PC-3 (cell line): ENCODE results near the gene CLASP1. TPM values are rescaled to one million over a fixed set of nuclear protein-coding genes. Genes with fewer than 3 reads are reported as not detected.
A peak's percentile ranks its signal among the peaks of the same experiment; 100 is the strongest.

Experiments used
- ATAC-seq: fragments of 200-7000 bp; cut with Tn5 transposase; 2 replicates; pipeline ENCODE4 v1.9.1; 2020; ENCODE audit warnings: mild to moderate bottlenecking, moderate library complexity
- BruUV-seq: library from RNA; stranded (reverse); fragments of 400-500 nt; replicated peaks from 2 replicates; lab custom pipeline; 2021; lab: Mats Ljungman, UMichigan
- CTCF ChIA-PET: fragments of 300-600 bp; sonication (Branson Sonifier 250); formaldehyde crosslinking; loops from one replicate; lab custom pipeline; 2022; ENCODE audit warnings: antibody characterized with exemption; lab: Charles Lee
- POLR2A ChIA-PET: fragments of 300-600 bp; sonication (Branson Sonifier 250); formaldehyde crosslinking; loops from one replicate; lab custom pipeline; 2022; ENCODE audit warnings: antibody characterized with exemption; ENCODE audit not compliant: unreplicated experiment; lab: Charles Lee
- DNase-seq: peaks from one replicate; pipeline ENCODE4 v3.0.0-alpha.2; 2015
- H2AFZ ChIP-seq: fragments of 300-600 bp; sonication (generic); 2 replicates; pipeline ENCODE4 v1.6.0; 2016; ENCODE audit warnings: antibody characterized with exemption, low read length
- H3F3A ChIP-seq: fragments of 300-600 bp; sonication (generic); one replicate; pipeline ENCODE4 v1.6.0; 2017; ENCODE audit warnings: antibody characterized with exemption, low read length, control low read depth, mild to moderate bottlenecking; ENCODE audit not compliant: unreplicated experiment
- H3K27ac ChIP-seq: fragments of 300-600 bp; sonication (generic); 2 replicates; pipeline ENCODE4 v1.5.1; 2016; ENCODE audit warnings: mild to moderate bottlenecking, low read length
- H3K27me3 ChIP-seq: fragments of 300-600 bp; sonication (generic); 2 replicates; pipeline ENCODE4 v1.6.1; 2016; ENCODE audit warnings: low read length, mixed read lengths
- H3K36me3 ChIP-seq: fragments of 300-600 bp; sonication (generic); 2 replicates; pipeline ENCODE4 v1.6.1; 2016; ENCODE audit warnings: low read depth, mixed run types, low read length, mixed read lengths
- H3K4me1 ChIP-seq: fragments of 300-600 bp; sonication (generic); 2 replicates; pipeline ENCODE4 v1.5.1; 2016; ENCODE audit warnings: low read length; ENCODE audit not compliant: insufficient read depth
- H3K4me2 ChIP-seq: fragments of 300-600 bp; sonication (generic); 2 replicates; pipeline ENCODE4 v1.6.0; 2016; ENCODE audit warnings: low read length
- H3K4me3 ChIP-seq: fragments of 300-600 bp; sonication (generic); 2 replicates; pipeline ENCODE4 v1.5.1; 2016; ENCODE audit warnings: mild to moderate bottlenecking, low read length, mixed read lengths
- H3K79me2 ChIP-seq: fragments of 300-600 bp; sonication (generic); 2 replicates; pipeline ENCODE4 v1.6.1; 2017; ENCODE audit warnings: low read length, mixed read lengths
- H3K9ac ChIP-seq: fragments of 300-600 bp; sonication (generic); 2 replicates; pipeline ENCODE4 v1.6.0; 2016; ENCODE audit warnings: mild to moderate bottlenecking, low read length
- H3K9me2 ChIP-seq: fragments of 300-600 bp; sonication (generic); replicated peaks from 2 replicates; pipeline ENCODE4 v1.6.1; 2016; ENCODE audit warnings: mixed run types, low read length, mixed read lengths
- H3K9me3 ChIP-seq: fragments of 300-600 bp; sonication (generic); 2 replicates; pipeline ENCODE4 v1.6.1; 2016; ENCODE audit warnings: low read length, mixed read lengths
- H4K20me1 ChIP-seq: fragments of 300-600 bp; sonication (generic); 2 replicates; pipeline ENCODE4 v1.6.1; 2016; ENCODE audit warnings: low read length, mixed read lengths
- EZH2 ChIP-seq: fragments of 300-600 bp; sonication (generic); IDR thresholded peaks from one replicate; pipeline ENCODE4 v1.6.1; 2017; ENCODE audit warnings: antibody characterized with exemption, mild to moderate bottlenecking, low read length; ENCODE audit not compliant: unreplicated experiment
- EZH2phosphoT487 ChIP-seq: fragments of 300-600 bp; sonication (generic); IDR thresholded peaks from 2 replicates; pipeline ENCODE4 v1.6.1; 2018; ENCODE audit warnings: mild to moderate bottlenecking, antibody characterized with exemption, low read length, borderline replicate concordance
- intact Hi-C: fragments of 100-400 bp; cut with micrococcal nuclease; formaldehyde crosslinking; loops from 2 replicates; pipeline ENCODE4 v1.9.0; 2023
- total RNA-seq: library from RNA; depleted of rRNA; stranded (reverse); fragments of >200 nt; gene quantifications from 2 replicates; pipeline ENCODE4 v1.2.3, GENCODE V29; 2014
- TF ChIP-seq, protein P1 (sequence below): fragments of 300-600 bp; sonication (generic); conservative IDR thresholded peaks from 2 replicates; pipeline ENCODE4 v1.5.1; 2017; ENCODE audit warnings: antibody characterized with exemption, low read depth, mild to moderate bottlenecking, low read length

CLASP1 gene
- total RNA-seq, 1 experiment from 2014 or later: 24.3 TPM

DNA sequence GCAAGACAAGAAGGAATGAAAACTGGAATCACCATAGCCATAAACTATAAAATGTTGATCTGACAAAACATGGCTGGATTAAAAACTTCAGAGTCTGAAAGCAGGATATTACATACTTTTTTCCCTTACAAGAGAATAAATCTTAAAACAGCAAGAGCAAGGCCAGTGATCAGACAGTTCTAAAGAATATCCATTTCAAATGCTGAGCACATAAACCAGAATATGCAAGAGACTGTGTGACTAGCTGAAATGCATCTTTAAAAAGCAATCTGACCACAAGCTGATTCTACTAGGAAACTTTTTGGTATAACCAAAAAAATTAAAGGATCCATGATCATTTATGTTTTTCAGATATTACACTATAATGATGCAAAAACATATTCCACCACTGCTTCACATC, 239.3 kb downstream of the CLASP1 start:
- ChIA-PET POLR2A (no interaction called here), CTCF (no interaction called here)
- TF ChIP-seq EZH2phosphoT487 (no peak), EZH2 (no peak)
- TF ChIP-seq, protein P1, sequence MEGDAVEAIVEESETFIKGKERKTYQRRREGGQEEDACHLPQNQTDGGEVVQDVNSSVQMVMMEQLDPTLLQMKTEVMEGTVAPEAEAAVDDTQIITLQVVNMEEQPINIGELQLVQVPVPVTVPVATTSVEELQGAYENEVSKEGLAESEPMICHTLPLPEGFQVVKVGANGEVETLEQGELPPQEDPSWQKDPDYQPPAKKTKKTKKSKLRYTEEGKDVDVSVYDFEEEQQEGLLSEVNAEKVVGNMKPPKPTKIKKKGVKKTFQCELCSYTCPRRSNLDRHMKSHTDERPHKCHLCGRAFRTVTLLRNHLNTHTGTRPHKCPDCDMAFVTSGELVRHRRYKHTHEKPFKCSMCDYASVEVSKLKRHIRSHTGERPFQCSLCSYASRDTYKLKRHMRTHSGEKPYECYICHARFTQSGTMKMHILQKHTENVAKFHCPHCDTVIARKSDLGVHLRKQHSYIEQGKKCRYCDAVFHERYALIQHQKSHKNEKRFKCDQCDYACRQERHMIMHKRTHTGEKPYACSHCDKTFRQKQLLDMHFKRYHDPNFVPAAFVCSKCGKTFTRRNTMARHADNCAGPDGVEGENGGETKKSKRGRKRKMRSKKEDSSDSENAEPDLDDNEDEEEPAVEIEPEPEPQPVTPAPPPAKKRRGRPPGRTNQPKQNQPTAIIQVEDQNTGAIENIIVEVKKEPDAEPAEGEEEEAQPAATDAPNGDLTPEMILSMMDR: no peak
- no peak overlapping the region for H3K4me3 ChIP-seq
- DNase-seq (no peak), ATAC-seq (no peak)
- no peak overlapping the region for H2AFZ ChIP-seq
- 0 out of 2 replicates have a peak, but pooled peaks cover 3% of the 10 kb centered on the region for H3K4me1 ChIP-seq
- H3K9me2 ChIP-seq: no peaks in the 10 kb centered on the region
- H4K20me1 ChIP-seq: no peaks in the 10 kb centered on the region
- intact Hi-C loops: loop anchor here (10.0 kb wide), 1 partner anchor 185 kb away; no protein-coding TSS in a partner anchor
- no TSS peak for BruUV-seq
- H3K9ac ChIP-seq: no peak overlapping the region
- H3K4me2 ChIP-seq: no peak overlapping the region
- H3K79me2 ChIP-seq: no peaks in the 10 kb centered on the region
- no peaks in the 10 kb centered on the region for H3K27me3 ChIP-seq
- no peaks in the 10 kb centered on the region for H3K9me3 ChIP-seq
- peaks cover 24% of the 10 kb centered on the region for H3K36me3 ChIP-seq
- no peak overlapping the region for H3K27ac ChIP-seq
- H3F3A ChIP-seq: no peaks in the 10 kb centered on the region

DNA sequence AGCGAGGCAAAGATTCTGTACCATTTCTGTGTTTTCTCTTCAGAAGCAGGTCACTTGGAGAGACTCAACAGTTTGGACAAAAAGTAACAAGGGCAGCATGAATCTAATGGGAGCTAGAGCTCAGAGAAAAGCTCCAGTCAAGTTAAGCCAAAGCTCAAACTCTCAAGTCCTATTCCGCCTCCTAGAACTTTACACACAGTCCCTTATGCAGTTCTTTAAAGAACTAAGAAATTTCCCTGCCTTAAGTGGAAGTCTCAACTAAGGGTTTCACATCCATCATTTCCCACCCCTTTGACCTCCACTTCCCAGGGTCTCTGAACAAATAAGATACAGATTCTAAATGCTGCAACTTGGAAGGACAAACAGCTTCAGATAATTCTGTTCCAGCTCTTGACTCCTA, 239.9 kb downstream of the CLASP1 start:
- DNase-seq: no peak
- CTCF ChIA-PET: no interaction called here
- POLR2A ChIA-PET: no interaction called here
- BruUV-seq: no TSS peak
- Histone ChIP-seq H3K79me2 (no peaks in the 10 kb centered on the region), H3K4me3 (no peak overlapping the region), H4K20me1 (no peaks in the 10 kb centered on the region), H3K4me1 (0 out of 2 replicates have a peak, but pooled peaks cover 3% of the 10 kb centered on the region), H3K9ac (no peak overlapping the region), H2AFZ (no peak overlapping the region), H3K9me3 (no peaks in the 10 kb centered on the region), H3K36me3 (peaks cover 24% of the 10 kb centered on the region), H3K4me2 (no peak overlapping the region), H3K9me2 (no peaks in the 10 kb centered on the region), H3F3A (no peaks in the 10 kb centered on the region), H3K27me3 (no peaks in the 10 kb centered on the region), H3K27ac (no peak overlapping the region)
- no peak for TF ChIP-seq EZH2phosphoT487
- no peak for TF ChIP-seq EZH2
- TF ChIP-seq, protein P1: no peak
- intact Hi-C loops: loop anchor here (10.0 kb wide), 1 partner anchor 185 kb away; no protein-coding TSS in a partner anchor
- ATAC-seq: no peak

DNA sequence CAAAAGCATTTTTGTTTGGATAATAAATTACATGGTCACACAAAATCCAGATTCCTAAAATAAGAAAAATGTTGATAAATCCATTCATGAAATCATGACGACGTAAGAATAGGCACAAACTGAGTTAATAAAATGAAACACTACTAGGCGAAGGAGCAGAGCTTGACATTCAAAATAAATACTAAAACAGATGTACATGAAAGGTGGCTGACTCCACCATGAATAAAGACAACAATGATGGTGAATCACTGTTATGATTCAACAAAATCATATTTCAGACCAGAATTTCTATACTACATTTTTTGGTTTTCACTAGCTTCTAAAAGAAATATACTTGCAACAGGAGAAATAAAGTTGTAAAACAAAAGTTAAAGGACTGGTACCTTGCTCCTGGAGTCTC, 240.6 kb downstream of the CLASP1 start:
- 0 out of 2 replicates have a peak, but pooled peaks cover 3% of the 10 kb centered on the region for H3K4me1 ChIP-seq
- peak; percentile 46 for DNase-seq
- ChIA-PET POLR2A (no interaction called here), CTCF (no interaction called here)
- ATAC-seq: peak; percentile 73
- H4K20me1 ChIP-seq: no peaks in the 10 kb centered on the region
- no peak overlapping the region for H3K4me3 ChIP-seq
- no peak overlapping the region for H3K4me2 ChIP-seq
- no peak overlapping the region for H2AFZ ChIP-seq
- H3K9me3 ChIP-seq: no peaks in the 10 kb centered on the region
- intact Hi-C loops: loop anchor here (10.0 kb wide), 1 partner anchor 186 kb away; no protein-coding TSS in a partner anchor
- no TSS peak for BruUV-seq
- H3K27ac ChIP-seq: peak overlapping the region; percentile 5; the same call in 1 of the 2 replicates
- H3K9ac ChIP-seq: no peak overlapping the region
- no peaks in the 10 kb centered on the region for H3K9me2 ChIP-seq
- no peaks in the 10 kb centered on the region for H3K79me2 ChIP-seq
- no peaks in the 10 kb centered on the region for H3K27me3 ChIP-seq
- TF ChIP-seq, protein P1: no peak
- TF ChIP-seq EZH2: no peak
- no peak for TF ChIP-seq EZH2phosphoT487
- peaks cover 24% of the 10 kb centered on the region for H3K36me3 ChIP-seq
- no peaks in the 10 kb centered on the region for H3F3A ChIP-seq
